Measurements from ENCODE around the gene SLX4IP.

Gene SLX4IP

DNA sequence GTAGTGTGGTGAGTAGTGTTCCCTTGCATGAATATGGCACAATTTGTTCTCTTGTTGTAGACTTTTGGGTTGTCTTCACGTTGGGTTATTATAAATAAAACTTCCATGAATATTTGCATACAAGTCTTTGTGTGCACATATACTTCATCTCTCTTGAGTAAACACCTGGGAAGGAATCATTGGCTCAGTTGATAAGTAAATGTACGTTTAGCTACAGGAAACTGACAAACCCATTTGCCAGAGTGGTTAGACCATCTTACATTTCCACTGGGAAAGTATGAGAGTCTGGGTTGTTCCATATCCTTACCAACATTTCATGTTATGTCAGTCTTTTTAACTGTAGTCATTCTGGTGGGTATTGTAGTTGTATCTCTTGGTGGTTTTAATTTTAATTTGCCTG lies 119.2 kb downstream of the SLX4IP start:
- Histone ChIP-seq H2AFZ (ENCODE audit: low read depth, low read length) (no peak overlapping the region), H3K4me1 (ENCODE audit: control insufficient read depth, insufficient read depth, low read depth, low read length) (peaks cover 14% of the 10 kb centered on the region), H4K91ac (ENCODE audit: low read length) (no peak overlapping the region), H3K9ac (ENCODE audit: low read length) (no peak overlapping the region), H2BK120ac (ENCODE audit: low read depth, low read length) (no peak overlapping the region), H3K4ac (ENCODE audit: low read depth in 1 of 2, low read length in 2 of 2) (no peak overlapping the region), H3K4me2 (ENCODE audit: low read length, poor library complexity, severe bottlenecking) (no peak overlapping the region), H3K27me3 (ENCODE audit: control insufficient read depth in 1 of 2, insufficient read depth in 1 of 2, low read length in 2 of 2) (no peaks in the 10 kb centered on the region), H3K23ac (ENCODE audit: low read length in 2 of 2) (no peak overlapping the region), H3K4me3 (ENCODE audit: insufficient read depth in 1 of 2, low read depth in 1 of 2, low read length in 2 of 2) (no peak overlapping the region), H2BK5ac (ENCODE audit: low read depth, low read length, poor library complexity, severe bottlenecking) (no peak overlapping the region), H3K14ac (ENCODE audit: low read length in 2 of 2) (no peak overlapping the region), H3K79me1 (replicated peaks; ENCODE audit: low read length, poor library complexity, severe bottlenecking) (peaks cover 9% of the 10 kb centered on the region), H3K36me3 (ENCODE audit: control insufficient read depth in 1 of 2, insufficient read depth in 2 of 2, low read depth in 1 of 2, low read length in 2 of 2) (no peaks in the 10 kb centered on the region), H2BK12ac (ENCODE audit: low read length in 2 of 2) (no peak overlapping the region), H2BK15ac (ENCODE audit: low read depth, poor library complexity, severe bottlenecking) (no peak overlapping the region), H3K27ac (ENCODE audit: low read length, poor library complexity, severe bottlenecking) (no peak overlapping the region), H2AK5ac (ENCODE audit: low read length, severe bottlenecking) (no peak overlapping the region), H3K18ac (ENCODE audit: low read depth in 1 of 2, low read length in 2 of 2) (no peak overlapping the region), H3K9me3 (ENCODE audit: control insufficient read depth, low read length) (no peaks in the 10 kb centered on the region), H4K8ac (ENCODE audit: low read length) (no peak overlapping the region)
- 80% methylated on average over 1 of the region's 2 CpGs for WGBS
- no peak for DNase-seq

DNA sequence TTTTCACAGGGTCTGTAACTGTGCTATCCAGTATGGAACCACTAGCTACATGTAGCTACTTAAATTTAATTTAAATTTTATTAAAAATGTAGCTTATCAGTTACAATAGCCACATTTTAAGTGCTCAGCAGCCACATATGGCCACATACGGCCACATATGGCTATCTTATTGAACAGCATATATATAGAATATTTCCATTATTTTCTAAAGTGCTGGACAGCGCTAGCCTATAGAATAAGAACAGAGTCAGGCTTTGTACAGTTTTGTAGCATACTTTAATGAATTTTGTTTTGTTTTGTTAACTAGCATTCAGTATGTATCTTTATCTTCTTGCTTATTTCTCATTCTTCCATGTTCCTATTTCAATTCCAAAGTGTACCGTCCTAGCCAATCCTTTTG lies 120.3 kb downstream of the SLX4IP start:
- Histone ChIP-seq H2BK120ac (ENCODE audit: low read depth, low read length) (no peak overlapping the region), H3K36me3 (ENCODE audit: control insufficient read depth in 1 of 2, insufficient read depth in 2 of 2, low read depth in 1 of 2, low read length in 2 of 2) (no peaks in the 10 kb centered on the region), H3K27me3 (ENCODE audit: control insufficient read depth in 1 of 2, insufficient read depth in 1 of 2, low read length in 2 of 2) (no peaks in the 10 kb centered on the region), H3K18ac (ENCODE audit: low read depth in 1 of 2, low read length in 2 of 2) (no peak overlapping the region), H2BK15ac (ENCODE audit: low read depth, poor library complexity, severe bottlenecking) (no peak overlapping the region), H3K4ac (ENCODE audit: low read depth in 1 of 2, low read length in 2 of 2) (no peak overlapping the region), H3K4me2 (ENCODE audit: low read length, poor library complexity, severe bottlenecking) (no peak overlapping the region), H2AFZ (ENCODE audit: low read depth, low read length) (no peak overlapping the region), H3K4me1 (ENCODE audit: control insufficient read depth, insufficient read depth, low read depth, low read length) (peaks cover 14% of the 10 kb centered on the region), H3K79me1 (replicated peaks; ENCODE audit: low read length, poor library complexity, severe bottlenecking) (peaks cover 4% of the 10 kb centered on the region), H2BK12ac (ENCODE audit: low read length in 2 of 2) (no peak overlapping the region), H4K91ac (ENCODE audit: low read length) (no peak overlapping the region), H3K27ac (ENCODE audit: low read length, poor library complexity, severe bottlenecking) (peak overlapping the region; percentile 49), H4K8ac (ENCODE audit: low read length) (no peak overlapping the region), H3K23ac (ENCODE audit: low read length in 2 of 2) (no peak overlapping the region), H2AK5ac (ENCODE audit: low read length, severe bottlenecking) (no peak overlapping the region), H3K9me3 (ENCODE audit: control insufficient read depth, low read length) (no peaks in the 10 kb centered on the region), H3K9ac (ENCODE audit: low read length) (no peak overlapping the region), H2BK5ac (ENCODE audit: low read depth, low read length, poor library complexity, severe bottlenecking) (no peak overlapping the region), H3K14ac (ENCODE audit: low read length in 2 of 2) (no peak overlapping the region), H3K4me3 (ENCODE audit: insufficient read depth in 1 of 2, low read depth in 1 of 2, low read length in 2 of 2) (no peak overlapping the region)
- no peak for DNase-seq
- WGBS: 83% methylated on average over 1 of the region's 3 CpGs

DNA sequence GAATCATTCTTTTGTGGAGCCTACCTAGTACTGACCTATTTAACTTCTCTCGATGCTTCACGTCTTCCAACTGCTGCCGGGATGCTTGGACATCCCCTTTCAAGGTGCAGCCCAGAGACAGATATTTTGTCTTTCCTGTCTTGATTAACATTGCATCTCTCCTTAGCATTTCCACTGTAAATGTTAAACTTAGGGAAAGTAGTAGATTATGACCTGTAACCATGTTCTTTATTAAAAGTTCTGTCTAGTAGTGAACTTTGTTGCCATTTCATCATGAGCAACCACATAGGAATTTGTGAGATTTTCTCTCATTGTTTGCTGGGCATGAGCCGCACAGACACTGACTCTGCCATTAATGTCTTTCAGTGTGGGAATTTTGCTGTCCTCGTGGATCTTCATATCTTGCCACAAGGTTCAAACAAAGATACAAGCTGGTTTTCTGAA lies 120.8 kb downstream of the SLX4IP start:
- peak; percentile 64 for DNase-seq
- H3K18ac ChIP-seq (ENCODE audit: low read depth in 1 of 2, low read length in 2 of 2): no peak overlapping the region
- no peak overlapping the region for H4K8ac ChIP-seq (ENCODE audit: low read length)
- H2BK15ac ChIP-seq (ENCODE audit: low read depth, poor library complexity, severe bottlenecking): no peak overlapping the region
- no peak overlapping the region for H2BK12ac ChIP-seq (ENCODE audit: low read length in 2 of 2)
- H3K27ac ChIP-seq (ENCODE audit: low read length, poor library complexity, severe bottlenecking): peak overlapping the region; percentile 49
- no peak overlapping the region for H2BK5ac ChIP-seq (ENCODE audit: low read depth, low read length, poor library complexity, severe bottlenecking)
- no peaks in the 10 kb centered on the region for H3K36me3 ChIP-seq (ENCODE audit: control insufficient read depth in 1 of 2, insufficient read depth in 2 of 2, low read depth in 1 of 2, low read length in 2 of 2)
- H2AK5ac ChIP-seq (ENCODE audit: low read length, severe bottlenecking): no peak overlapping the region
- WGBS: 60% methylated on average over 5 of the region's 5 CpGs
- H3K4me3 ChIP-seq (ENCODE audit: insufficient read depth in 1 of 2, low read depth in 1 of 2, low read length in 2 of 2): peak overlapping the region in 1 of 2 experiments; percentile 32
- H3K27me3 ChIP-seq (ENCODE audit: control insufficient read depth in 1 of 2, insufficient read depth in 1 of 2, low read length in 2 of 2): no peaks in the 10 kb centered on the region
- peaks cover 2% of the 10 kb centered on the region for H3K79me1 ChIP-seq (replicated peaks; ENCODE audit: low read length, poor library complexity, severe bottlenecking)
- no peak overlapping the region for H3K4ac ChIP-seq (ENCODE audit: low read depth in 1 of 2, low read length in 2 of 2)
- H3K4me1 ChIP-seq (ENCODE audit: control insufficient read depth, insufficient read depth, low read depth, low read length): peaks cover 12% of the 10 kb centered on the region
- H3K14ac ChIP-seq (ENCODE audit: low read length in 2 of 2): no peak overlapping the region
- H3K9ac ChIP-seq (ENCODE audit: low read length): peak overlapping the region; percentile 19
- no peak overlapping the region for H4K91ac ChIP-seq (ENCODE audit: low read length)
- no peak overlapping the region for H2BK120ac ChIP-seq (ENCODE audit: low read depth, low read length)
- no peak overlapping the region for H3K23ac ChIP-seq (ENCODE audit: low read length in 2 of 2)
- no peaks in the 10 kb centered on the region for H3K9me3 ChIP-seq (ENCODE audit: control insufficient read depth, low read length)
- H2AFZ ChIP-seq (ENCODE audit: low read depth, low read length): no peak overlapping the region
- H3K4me2 ChIP-seq (ENCODE audit: low read length, poor library complexity, severe bottlenecking): peak overlapping the region; percentile 24

DNA sequence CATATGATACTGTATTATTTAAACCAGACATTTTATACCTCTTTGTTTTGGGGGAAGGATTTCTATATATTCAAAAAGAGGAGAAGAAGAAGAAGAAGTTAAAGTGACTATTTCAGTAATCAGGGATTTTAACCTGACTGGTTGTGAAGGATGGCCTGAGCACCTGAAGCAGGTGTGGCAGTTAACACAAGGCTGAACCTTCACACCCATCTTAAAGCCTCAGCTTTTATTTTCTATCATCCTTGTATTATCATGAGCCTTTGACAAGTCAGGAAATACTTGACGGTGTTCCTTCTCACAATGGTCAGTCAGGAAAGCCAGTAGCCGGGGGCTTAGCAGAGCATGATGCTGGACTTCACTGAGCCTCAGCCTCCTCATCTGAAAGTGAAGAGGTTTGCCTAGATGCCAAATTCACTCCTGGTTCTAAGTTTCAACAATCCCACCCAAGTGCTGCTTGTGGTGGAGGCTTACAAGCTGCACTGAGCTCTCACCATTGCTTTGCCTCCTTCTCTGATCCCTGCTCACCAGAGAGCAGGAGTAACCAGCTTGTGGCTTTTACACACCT lies 121.5 kb downstream of the SLX4IP start:
- peak overlapping the region; percentile 44 for H2BK15ac ChIP-seq (ENCODE audit: low read depth, poor library complexity, severe bottlenecking)
- H4K91ac ChIP-seq (ENCODE audit: low read length): no peak overlapping the region
- H3K4ac ChIP-seq (ENCODE audit: low read depth in 1 of 2, low read length in 2 of 2): peak overlapping the region; percentile 35 to 64
- no peak overlapping the region for H2BK120ac ChIP-seq (ENCODE audit: low read depth, low read length)
- H3K27ac ChIP-seq (ENCODE audit: low read length, poor library complexity, severe bottlenecking): no peak overlapping the region
- H3K36me3 ChIP-seq (ENCODE audit: control insufficient read depth in 1 of 2, insufficient read depth in 2 of 2, low read depth in 1 of 2, low read length in 2 of 2): no peaks in the 10 kb centered on the region
- no peaks in the 10 kb centered on the region for H3K79me1 ChIP-seq (replicated peaks; ENCODE audit: low read length, poor library complexity, severe bottlenecking)
- no peak for DNase-seq
- no peak overlapping the region for H3K4me2 ChIP-seq (ENCODE audit: low read length, poor library complexity, severe bottlenecking)
- no peaks in the 10 kb centered on the region for H3K9me3 ChIP-seq (ENCODE audit: control insufficient read depth, low read length)
- peaks cover 12% of the 10 kb centered on the region for H3K4me1 ChIP-seq (ENCODE audit: control insufficient read depth, insufficient read depth, low read depth, low read length)
- no peak overlapping the region for H3K18ac ChIP-seq (ENCODE audit: low read depth in 1 of 2, low read length in 2 of 2)
- no peak overlapping the region for H3K14ac ChIP-seq (ENCODE audit: low read length in 2 of 2)
- peak overlapping the region; percentile 61 for H2BK5ac ChIP-seq (ENCODE audit: low read depth, low read length, poor library complexity, severe bottlenecking)
- peak overlapping the region; percentile 19 for H4K8ac ChIP-seq (ENCODE audit: low read length)
- H2BK12ac ChIP-seq (ENCODE audit: low read length in 2 of 2): peak overlapping the region; percentile 9 to 83
- no peak overlapping the region for H3K4me3 ChIP-seq (ENCODE audit: insufficient read depth in 1 of 2, low read depth in 1 of 2, low read length in 2 of 2)
- 83% methylated on average over 2 of the region's 2 CpGs for WGBS
- no peaks in the 10 kb centered on the region for H3K27me3 ChIP-seq (ENCODE audit: control insufficient read depth in 1 of 2, insufficient read depth in 1 of 2, low read length in 2 of 2)
- H3K23ac ChIP-seq (ENCODE audit: low read length in 2 of 2): peak overlapping the region in 1 of 2 experiments; percentile 49
- no peak overlapping the region for H3K9ac ChIP-seq (ENCODE audit: low read length)
- peak overlapping the region; percentile 16 for H2AK5ac ChIP-seq (ENCODE audit: low read length, severe bottlenecking)
- no peak overlapping the region for H2AFZ ChIP-seq (ENCODE audit: low read depth, low read length)
